ENCODE results near the gene SRMS. TPM values are rescaled to one million over a fixed set of nuclear protein-coding genes. Genes with fewer than 3 reads are reported as not detected.

The SRMS gene
- total and polyA plus RNA-seq, 2 of the 13 experiments (the other 11 are each of a cell fraction or from before 2014, with no cell fraction given) = not detected

DNA sequence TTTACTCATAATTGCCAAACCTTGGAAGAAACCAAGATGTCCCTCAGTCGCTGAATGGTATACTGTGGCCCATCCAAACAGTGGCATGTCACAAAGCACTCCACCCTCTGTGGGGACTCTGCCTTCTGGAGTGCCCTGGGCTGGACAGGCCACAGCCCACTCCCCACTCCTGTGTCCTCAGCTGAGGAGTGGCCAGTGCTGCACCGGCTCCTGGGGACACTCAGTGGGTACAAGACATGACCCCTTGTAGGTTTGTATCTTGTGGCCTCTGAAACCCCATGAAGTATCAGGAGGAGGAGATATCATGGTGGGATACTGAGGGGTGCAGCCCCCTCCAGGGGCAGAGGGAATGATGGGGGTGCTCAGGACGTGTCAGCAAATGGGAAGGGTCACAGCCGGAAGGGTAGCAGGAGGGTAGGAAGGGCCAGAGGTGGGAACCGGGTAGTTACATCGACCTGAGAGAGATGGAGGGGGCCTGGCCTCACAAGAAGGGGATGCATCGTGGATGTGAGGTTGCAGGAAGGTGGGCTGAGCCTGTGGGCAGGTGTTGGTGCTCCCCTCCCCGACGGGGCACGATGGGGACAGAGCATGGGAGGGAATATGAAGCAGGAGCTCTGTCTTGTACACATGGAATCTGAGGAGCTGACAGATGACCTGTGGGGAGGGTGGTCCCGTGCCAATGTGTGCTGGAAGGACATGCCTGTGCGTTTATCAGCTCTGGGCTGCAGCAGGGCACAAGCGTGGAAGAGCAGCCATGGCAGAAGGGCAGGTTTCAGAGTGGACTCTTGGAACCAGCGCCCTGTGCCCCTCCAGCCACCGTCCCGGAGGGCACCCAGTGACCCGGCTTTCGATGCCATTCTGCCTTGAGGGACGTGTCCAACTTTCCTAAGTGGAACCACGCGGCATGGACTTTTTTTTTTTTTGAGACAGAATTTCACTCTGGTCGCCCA is 38.3 kb upstream of the SRMS start (continued):
- TF ChIP-seq YEATS4 (CRISPR knock-in tag; IDR thresholded peaks at IDR 0.05; ENCODE audit: borderline replicate concordance) = no peak
- TF ChIP-seq, protein P1, sequence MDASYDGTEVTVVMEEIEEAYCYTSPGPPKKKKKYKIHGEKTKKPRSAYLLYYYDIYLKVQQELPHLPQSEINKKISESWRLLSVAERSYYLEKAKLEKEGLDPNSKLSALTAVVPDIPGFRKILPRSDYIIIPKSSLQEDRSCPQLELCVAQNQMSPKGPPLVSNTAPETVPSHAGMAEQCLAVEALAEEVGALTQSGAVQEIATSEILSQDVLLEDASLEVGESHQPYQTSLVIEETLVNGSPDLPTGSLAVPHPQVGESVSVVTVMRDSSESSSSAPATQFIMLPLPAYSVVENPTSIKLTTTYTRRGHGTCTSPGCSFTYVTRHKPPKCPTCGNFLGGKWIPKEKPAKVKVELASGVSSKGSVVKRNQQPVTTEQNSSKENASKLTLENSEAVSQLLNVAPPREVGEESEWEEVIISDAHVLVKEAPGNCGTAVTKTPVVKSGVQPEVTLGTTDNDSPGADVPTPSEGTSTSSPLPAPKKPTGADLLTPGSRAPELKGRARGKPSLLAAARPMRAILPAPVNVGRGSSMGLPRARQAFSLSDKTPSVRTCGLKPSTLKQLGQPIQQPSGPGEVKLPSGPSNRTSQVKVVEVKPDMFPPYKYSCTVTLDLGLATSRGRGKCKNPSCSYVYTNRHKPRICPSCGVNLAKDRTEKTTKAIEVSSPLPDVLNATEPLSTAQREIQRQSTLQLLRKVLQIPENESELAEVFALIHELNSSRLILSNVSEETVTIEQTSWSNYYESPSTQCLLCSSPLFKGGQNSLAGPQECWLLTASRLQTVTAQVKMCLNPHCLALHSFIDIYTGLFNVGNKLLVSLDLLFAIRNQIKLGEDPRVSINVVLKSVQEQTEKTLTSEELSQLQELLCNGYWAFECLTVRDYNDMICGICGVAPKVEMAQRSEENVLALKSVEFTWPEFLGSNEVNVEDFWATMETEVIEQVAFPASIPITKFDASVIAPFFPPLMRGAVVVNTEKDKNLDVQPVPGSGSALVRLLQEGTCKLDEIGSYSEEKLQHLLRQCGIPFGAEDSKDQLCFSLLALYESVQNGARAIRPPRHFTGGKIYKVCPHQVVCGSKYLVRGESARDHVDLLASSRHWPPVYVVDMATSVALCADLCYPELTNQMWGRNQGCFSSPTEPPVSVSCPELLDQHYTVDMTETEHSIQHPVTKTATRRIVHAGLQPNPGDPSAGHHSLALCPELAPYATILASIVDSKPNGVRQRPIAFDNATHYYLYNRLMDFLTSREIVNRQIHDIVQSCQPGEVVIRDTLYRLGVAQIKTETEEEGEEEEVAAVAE (CRISPR knock-in tag; IDR thresholded peaks at IDR 0.05; ENCODE audit: borderline replicate concordance) = no peak
- TF ChIP-seq ZBTB8A (CRISPR knock-in tag; IDR thresholded peaks at IDR 0.05; ENCODE audit: borderline replicate concordance, low read depth) = no peak
- TF ChIP-seq ZNF780A (CRISPR knock-in tag; IDR thresholded peaks at IDR 0.05) = no peak
- TF ChIP-seq TGIF2 (CRISPR knock-in tag; IDR thresholded peaks at IDR 0.05) = no peak
- TF ChIP-seq ZSCAN29 (CRISPR knock-in tag; conservative IDR thresholded peaks at IDR 0.05) = no peak
- TF ChIP-seq, protein P2, sequence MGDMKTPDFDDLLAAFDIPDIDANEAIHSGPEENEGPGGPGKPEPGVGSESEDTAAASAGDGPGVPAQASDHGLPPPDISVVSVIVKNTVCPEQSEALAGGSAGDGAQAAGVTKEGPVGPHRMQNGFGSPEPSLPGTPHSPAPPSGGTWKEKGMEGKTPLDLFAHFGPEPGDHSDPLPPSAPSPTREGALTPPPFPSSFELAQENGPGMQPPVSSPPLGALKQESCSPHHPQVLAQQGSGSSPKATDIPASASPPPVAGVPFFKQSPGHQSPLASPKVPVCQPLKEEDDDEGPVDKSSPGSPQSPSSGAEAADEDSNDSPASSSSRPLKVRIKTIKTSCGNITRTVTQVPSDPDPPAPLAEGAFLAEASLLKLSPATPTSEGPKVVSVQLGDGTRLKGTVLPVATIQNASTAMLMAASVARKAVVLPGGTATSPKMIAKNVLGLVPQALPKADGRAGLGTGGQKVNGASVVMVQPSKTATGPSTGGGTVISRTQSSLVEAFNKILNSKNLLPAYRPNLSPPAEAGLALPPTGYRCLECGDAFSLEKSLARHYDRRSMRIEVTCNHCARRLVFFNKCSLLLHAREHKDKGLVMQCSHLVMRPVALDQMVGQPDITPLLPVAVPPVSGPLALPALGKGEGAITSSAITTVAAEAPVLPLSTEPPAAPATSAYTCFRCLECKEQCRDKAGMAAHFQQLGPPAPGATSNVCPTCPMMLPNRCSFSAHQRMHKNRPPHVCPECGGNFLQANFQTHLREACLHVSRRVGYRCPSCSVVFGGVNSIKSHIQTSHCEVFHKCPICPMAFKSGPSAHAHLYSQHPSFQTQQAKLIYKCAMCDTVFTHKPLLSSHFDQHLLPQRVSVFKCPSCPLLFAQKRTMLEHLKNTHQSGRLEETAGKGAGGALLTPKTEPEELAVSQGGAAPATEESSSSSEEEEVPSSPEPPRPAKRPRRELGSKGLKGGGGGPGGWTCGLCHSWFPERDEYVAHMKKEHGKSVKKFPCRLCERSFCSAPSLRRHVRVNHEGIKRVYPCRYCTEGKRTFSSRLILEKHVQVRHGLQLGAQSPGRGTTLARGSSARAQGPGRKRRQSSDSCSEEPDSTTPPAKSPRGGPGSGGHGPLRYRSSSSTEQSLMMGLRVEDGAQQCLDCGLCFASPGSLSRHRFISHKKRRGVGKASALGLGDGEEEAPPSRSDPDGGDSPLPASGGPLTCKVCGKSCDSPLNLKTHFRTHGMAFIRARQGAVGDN (CRISPR knock-in tag; IDR thresholded peaks at IDR 0.05) = peak; percentile 4; the same call in 1 of the 2 replicates
- no peak for TF ChIP-seq NCOR1 (IDR thresholded peaks at IDR 0.05; ENCODE audit: borderline replicate concordance, low read length)
- TF ChIP-seq IKZF4 (CRISPR knock-in tag; IDR thresholded peaks at IDR 0.05; ENCODE audit: borderline replicate concordance, low read depth, not compliant biosample characterization) = no peak
- TF ChIP-seq ZNF367 (CRISPR knock-in tag; IDR thresholded peaks at IDR 0.05; ENCODE audit: borderline replicate concordance) = no peak
- no peak for TF ChIP-seq RFXANK (CRISPR knock-in tag; IDR thresholded peaks at IDR 0.05)
- TF ChIP-seq, protein P3, sequence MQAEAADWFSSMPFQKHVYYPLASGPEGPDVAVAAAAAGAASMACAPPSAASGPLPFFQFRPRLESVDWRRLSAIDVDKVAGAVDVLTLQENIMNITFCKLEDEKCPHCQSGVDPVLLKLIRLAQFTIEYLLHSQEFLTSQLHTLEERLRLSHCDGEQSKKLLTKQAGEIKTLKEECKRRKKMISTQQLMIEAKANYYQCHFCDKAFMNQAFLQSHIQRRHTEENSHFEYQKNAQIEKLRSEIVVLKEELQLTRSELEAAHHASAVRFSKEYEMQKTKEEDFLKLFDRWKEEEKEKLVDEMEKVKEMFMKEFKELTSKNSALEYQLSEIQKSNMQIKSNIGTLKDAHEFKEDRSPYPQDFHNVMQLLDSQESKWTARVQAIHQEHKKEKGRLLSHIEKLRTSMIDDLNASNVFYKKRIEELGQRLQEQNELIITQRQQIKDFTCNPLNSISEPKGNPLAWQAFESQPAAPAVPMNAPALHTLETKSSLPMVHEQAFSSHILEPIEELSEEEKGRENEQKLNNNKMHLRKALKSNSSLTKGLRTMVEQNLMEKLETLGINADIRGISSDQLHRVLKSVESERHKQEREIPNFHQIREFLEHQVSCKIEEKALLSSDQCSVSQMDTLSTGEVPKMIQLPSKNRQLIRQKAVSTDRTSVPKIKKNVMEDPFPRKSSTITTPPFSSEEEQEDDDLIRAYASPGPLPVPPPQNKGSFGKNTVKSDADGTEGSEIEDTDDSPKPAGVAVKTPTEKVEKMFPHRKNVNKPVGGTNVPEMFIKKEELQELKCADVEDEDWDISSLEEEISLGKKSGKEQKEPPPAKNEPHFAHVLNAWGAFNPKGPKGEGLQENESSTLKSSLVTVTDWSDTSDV (CRISPR knock-in tag; IDR thresholded peaks at IDR 0.05) = 0 out of 2 replicates have a peak, but pooled peaks have one; percentile 51
- TF ChIP-seq ZNF883 (CRISPR knock-in tag; IDR thresholded peaks at IDR 0.05; ENCODE audit: not compliant biosample characterization) = peak; percentile 55
- no peak for TF ChIP-seq NR2F1 (CRISPR knock-in tag; IDR thresholded peaks at IDR 0.05)
- TF ChIP-seq SRSF1 (optimal IDR thresholded peaks at IDR 0.05; ENCODE audit: low read depth, low read length) = no peak
- TF ChIP-seq GABPA (IDR thresholded peaks at IDR 0.05; ENCODE audit: low read depth, low read length) = 0 out of 2 replicates have a peak, but pooled peaks have one; percentile 6
- TF ChIP-seq GABPA (CRISPR knock-in tag; IDR thresholded peaks at IDR 0.05; ENCODE audit: low read depth) = no peak
